NCI-H128 (cell line): ENCODE measurements around the gene G6PC1.

ENCODE experiments used
- DNase-seq: peaks from one replicate; lab custom pipeline; 2025; ENCODE audit not compliant: unreplicated experiment; lab: John Stamatoyannopoulos, UW

Gene G6PC1

DNA sequence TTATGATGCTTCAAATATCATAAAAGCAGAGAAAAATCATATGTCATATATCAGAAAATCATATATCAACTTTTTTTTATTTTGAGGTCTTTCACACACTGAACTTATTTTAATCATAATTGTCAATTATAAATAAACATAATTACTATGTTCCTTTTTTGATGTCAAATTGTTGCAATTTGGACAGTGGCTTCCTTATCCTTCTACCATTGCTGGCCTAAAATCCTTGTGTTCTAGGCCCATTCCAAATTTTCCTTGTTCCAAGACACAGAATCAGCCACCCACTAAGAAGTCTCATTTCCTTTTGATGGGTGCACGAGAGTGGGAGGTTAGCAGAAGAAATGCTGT is 28.9 kb downstream of the G6PC1 start:
- no peak for DNase-seq

- DNase-seq: no peak
These were observed 37.4 kb downstream of the G6PC1 start for GRCh38 chr17:42937712-42938596.

DNA sequence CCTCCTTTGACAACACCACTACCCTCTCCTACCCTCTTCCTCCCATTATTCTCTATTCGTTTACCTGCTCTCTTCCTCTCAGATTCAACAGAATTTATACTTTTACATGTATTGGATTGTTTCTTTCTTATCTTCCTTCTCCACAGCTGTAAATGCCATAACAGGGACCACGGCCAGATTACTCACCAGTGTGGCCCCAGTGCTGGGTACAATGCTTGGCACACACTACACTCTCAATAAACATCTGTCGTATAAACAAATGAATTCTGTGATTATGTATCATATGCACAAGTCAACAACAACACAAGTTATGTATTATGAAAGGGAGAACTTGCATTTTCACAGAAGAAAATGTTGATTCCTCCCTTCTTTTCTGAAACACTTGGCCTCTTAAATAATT is 43.6 kb downstream of the G6PC1 start:
- DNase-seq: no peak

DNA sequence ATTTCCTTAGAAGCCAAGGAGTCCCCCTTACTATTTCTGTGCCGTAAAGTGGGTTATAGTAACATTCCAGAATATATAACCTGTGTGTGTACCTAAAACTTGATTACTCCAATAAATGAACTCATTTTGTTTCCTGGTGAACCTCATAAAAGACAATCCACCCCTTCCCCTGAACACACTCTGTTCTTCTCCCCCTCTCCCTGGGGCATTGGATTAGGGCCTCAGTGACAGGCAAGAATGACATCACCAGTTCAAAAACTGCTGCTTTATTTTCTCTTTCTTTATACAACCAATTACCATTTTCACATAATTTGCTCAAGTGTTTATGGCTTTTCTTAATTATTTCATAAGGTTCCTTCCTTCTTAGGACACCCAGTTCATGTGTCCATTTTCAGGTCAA is 46.2 kb downstream of the G6PC1 start:
- no peak for DNase-seq

GRCh38 chr17:42950044-42950783 is 49.6 kb downstream of the G6PC1 start:
- DNase-seq: no peak
